Body of pancreas (tissue), 4 donors: ENCODE data around the gene SEC31A. TPM values are rescaled to one million over a fixed set of nuclear protein-coding genes. Genes with fewer than 3 reads are reported as not detected.
"Not testable (repeated sequence)": the region's sequence is repeated elsewhere in the genome, so short reads cannot be mapped to it uniquely, and the experiment has no call there.

Experiments used
- ATAC-seq: fragments of 150-250 bp; one replicate; pipeline ENCODE4 v1.9.1; 2016
- DNase-seq, 4 donors: peaks; one replicate each; pipeline ENCODE4 v3.0.0-alpha.2; 2019
- H3K27ac ChIP-seq, 4 donors: fragments of 200-600 bp; sonication (generic); 1 replicate in 3 of 4; 2 replicates in 1 of 4; pipeline versions ENCODE4 v1.5.1 to v1.6.1; 2016 to 2019; ENCODE audit warnings: mild to moderate bottlenecking in 1 of 4, mixed read lengths in 1 of 4, moderate library complexity in 1 of 4
- H3K27me3 ChIP-seq, 2 donors: fragments of 200-600 bp; sonication (generic); one replicate each; pipeline ENCODE4 v1.6.0; 2016; ENCODE audit warnings: mild to moderate bottlenecking in 1 of 2
- H3K36me3 ChIP-seq, 2 donors: fragments of 200-600 bp; sonication (generic); replicated peaks in 1 of 2; 2 replicates each; pipeline ENCODE4 v1.5.1; 2016; ENCODE audit warnings: low read depth in 2 of 2; ENCODE audit not compliant: insufficient read depth in 1 of 2
- H3K4me1 ChIP-seq: fragments of 200-600 bp; sonication (generic); one replicate; pipeline ENCODE4 v1.6.0; 2016
- H3K4me3 ChIP-seq, 2 donors: fragments of 200-600 bp; sonication (generic); 1 replicate in 1 of 2; 2 replicates in 1 of 2; pipeline ENCODE4 v1.5.1; 2016 to 2019
- H3K9me3 ChIP-seq, 3 donors: fragments of 200-600 bp; sonication (generic); 1 replicate in 2 of 3; 2 replicates in 1 of 3; pipeline ENCODE4 v1.5.1; 2016
- POLR2A ChIP-seq, 3 donors: fragments of 450-650 bp; IDR thresholded peaks; one replicate each; pipeline ENCODE4 v1.6.1; 2016; ENCODE audit warnings: antibody characterized with exemption in 3 of 3, mild to moderate bottlenecking in 2 of 3
- WGBS, 2 donors: methylation state at CpG; one replicate each; pipeline ENCODE4 v1.1.5; 2017; 5-methylcytosine and 5-hydroxymethylcytosine counted together
- intact Hi-C: fragments of 100-400 bp; cut with DNase I; formaldehyde crosslinking; loops from one replicate; pipeline ENCODE4 v1.15.1; 2023
- total RNA-seq, 2 donors: library from RNA; depleted of rRNA; stranded (reverse); fragments of >200 nt; gene quantifications; one replicate each; pipeline ENCODE4 v1.1.0, GENCODE V29; 2016
- TF ChIP-seq, protein P1 (sequence below), 7 experiments: fragments of 450-650 bp in 4 of 7; fragments of 200-600 bp in 3 of 7; sonication (generic) in 3 of 7; IDR thresholded peaks; one replicate each; pipeline ENCODE4 v1.5.1; 2016 to 2019; ENCODE audit warnings: antibody characterized with exemption in 7 of 7

The SEC31A gene
- total RNA-seq, 2 donors from 2014 or later = 215 to 245 TPM

DNA sequence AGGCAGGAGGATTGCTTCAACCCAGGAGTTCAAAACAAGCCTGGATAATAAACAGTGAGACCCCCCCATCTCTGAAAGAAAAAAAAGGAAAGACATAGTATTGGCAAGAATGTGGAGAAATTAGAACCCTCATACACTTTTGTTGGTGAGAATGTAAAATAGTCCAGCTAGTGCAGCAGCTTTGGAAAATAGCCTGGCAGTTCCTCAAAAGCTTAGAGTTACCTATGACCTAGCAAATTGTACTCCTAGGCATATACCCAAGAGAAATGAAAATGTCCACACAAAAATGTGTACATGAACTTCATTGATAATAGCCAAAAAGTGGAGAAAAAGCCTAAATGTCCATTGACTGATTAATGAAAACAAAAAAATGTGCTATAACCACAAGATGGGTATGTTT is 30.8 kb upstream of the SEC31A start:
- TF ChIP-seq POLR2A (IDR thresholded peaks at IDR 0.05) = no peak
- TF ChIP-seq, protein P1, sequence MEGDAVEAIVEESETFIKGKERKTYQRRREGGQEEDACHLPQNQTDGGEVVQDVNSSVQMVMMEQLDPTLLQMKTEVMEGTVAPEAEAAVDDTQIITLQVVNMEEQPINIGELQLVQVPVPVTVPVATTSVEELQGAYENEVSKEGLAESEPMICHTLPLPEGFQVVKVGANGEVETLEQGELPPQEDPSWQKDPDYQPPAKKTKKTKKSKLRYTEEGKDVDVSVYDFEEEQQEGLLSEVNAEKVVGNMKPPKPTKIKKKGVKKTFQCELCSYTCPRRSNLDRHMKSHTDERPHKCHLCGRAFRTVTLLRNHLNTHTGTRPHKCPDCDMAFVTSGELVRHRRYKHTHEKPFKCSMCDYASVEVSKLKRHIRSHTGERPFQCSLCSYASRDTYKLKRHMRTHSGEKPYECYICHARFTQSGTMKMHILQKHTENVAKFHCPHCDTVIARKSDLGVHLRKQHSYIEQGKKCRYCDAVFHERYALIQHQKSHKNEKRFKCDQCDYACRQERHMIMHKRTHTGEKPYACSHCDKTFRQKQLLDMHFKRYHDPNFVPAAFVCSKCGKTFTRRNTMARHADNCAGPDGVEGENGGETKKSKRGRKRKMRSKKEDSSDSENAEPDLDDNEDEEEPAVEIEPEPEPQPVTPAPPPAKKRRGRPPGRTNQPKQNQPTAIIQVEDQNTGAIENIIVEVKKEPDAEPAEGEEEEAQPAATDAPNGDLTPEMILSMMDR (IDR thresholded peaks at IDR 0.05) = no peak
- intact Hi-C loops = no loop called here
- H3K27ac ChIP-seq = no peak overlapping the region
- no peak overlapping the region for H3K4me3 ChIP-seq
- H3K27me3 ChIP-seq = no peaks in the 10 kb centered on the region
- ATAC-seq = no peak
- DNase-seq = no peak
- no peaks in the 10 kb centered on the region for H3K9me3 ChIP-seq
- H3K36me3 ChIP-seq = no peaks in the 10 kb centered on the region
- H3K4me1 ChIP-seq = no peaks in the 10 kb centered on the region

DNA sequence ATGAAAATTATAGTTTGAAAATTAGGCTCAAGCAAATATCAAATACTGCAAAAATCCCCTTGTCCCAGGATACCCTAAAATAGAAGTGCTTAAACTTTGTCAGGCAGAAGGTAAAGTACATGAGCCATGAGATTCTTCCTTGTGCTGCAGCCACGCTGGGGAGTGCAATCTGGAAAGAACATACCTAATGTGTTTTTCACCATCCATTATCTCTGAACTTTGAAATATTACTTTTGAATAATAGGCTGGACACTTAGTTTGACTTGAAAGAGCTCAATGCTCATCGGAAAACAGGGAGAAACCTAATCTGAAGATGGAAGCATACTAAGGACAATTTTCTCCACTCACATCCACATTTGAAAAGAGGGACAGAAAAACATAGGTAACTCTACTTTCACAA is 28.4 kb upstream of the SEC31A start:
- 72 to 75% methylated on average over 2 of the region's 2 CpGs for WGBS, 2 donors
- no peak for TF ChIP-seq POLR2A (IDR thresholded peaks at IDR 0.05)
- TF ChIP-seq, protein P1 (IDR thresholded peaks at IDR 0.05) = no peak
- DNase-seq = no peak
- Histone ChIP-seq H3K4me1 (no peaks in the 10 kb centered on the region), H3K27ac (no peak overlapping the region), H3K9me3 (no peaks in the 10 kb centered on the region), H3K27me3 (no peaks in the 10 kb centered on the region), H3K4me3 (no peak overlapping the region), H3K36me3 (no peaks in the 10 kb centered on the region)
- intact Hi-C loops = no loop called here
- ATAC-seq = no peak

DNA sequence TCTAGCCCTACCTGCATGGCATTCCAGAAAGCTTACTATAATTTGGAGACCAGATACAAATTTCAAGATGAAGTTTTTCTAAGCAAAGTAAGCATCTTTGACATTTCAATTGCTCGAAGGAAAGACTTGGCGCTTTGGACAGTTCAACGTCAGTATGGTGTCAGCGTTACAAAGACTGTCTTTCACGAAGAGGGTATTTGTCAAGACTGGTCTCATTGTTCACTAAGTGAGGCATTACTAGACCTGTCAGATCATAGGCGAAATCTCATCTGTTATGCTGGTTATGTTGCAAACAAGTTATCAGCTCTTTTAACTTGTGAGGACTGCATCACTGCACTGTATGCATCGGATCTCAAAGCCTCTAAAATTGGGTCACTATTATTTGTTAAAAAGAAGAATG is 27.1 kb upstream of the SEC31A start:
- intact Hi-C loops = no loop called here
- no peak for ATAC-seq

DNA sequence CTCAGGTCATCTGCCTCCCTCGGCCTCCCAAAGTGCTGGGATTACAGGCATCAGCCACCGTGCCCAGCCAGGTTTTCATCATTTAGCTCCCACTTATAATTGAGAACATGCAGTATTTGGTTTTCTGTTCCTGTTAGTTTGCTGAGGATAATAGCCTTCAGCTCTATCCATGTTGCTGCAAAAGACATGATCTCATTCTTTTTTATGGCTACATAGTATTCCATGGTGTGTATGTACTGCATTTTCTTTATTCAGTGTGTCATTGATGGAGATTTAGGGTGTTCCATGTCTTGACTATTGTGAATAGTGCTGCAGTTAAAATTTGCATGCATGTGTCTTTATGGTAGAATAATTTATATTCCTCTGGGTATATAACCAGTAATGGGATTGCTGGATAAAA is 23.0 kb upstream of the SEC31A start:
- H3K4me1 ChIP-seq, ATAC-seq, H3K9me3 ChIP-seq, H3K27ac ChIP-seq, DNase-seq, H3K4me3 ChIP-seq, H3K27me3 ChIP-seq, intact Hi-C loops, H3K36me3 ChIP-seq: not testable (repeated sequence)
- WGBS, 2 donors = 96 to 100% methylated on average over 2 of the region's 2 CpGs

More for the DNA sequence above, 27.1 kb upstream of the SEC31A start:
- Histone ChIP-seq H3K36me3 (no peaks in the 10 kb centered on the region), H3K27me3 (no peaks in the 10 kb centered on the region), H3K9me3 (no peaks in the 10 kb centered on the region), H3K27ac (no peak overlapping the region), H3K4me1 (no peaks in the 10 kb centered on the region), H3K4me3 (no peak overlapping the region)
- no peak for TF ChIP-seq POLR2A (IDR thresholded peaks at IDR 0.05)
- TF ChIP-seq, protein P1 (IDR thresholded peaks at IDR 0.05) = no peak
- 88 to 89% methylated on average over 7 of the region's 7 CpGs for WGBS, 2 donors
- DNase-seq = no peak

DNA sequence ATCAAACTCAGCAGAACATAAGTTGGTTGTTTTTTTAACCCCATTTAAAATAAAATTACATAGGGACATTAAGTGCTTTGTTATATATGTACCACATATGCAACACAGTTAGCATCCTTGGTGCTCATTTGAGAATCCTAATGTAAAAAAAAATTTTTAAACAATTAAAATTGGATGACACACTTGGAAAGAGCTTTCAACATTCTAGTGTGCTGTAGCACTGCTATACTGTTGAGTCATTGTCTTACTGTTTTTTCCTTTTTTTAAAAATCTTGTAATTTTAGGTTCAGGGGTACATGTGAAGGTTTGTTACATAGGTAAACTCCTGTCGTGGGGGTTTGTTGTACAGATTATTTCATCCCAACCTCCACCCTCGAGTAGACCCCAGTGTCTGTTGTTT is 22.4 kb upstream of the SEC31A start:
- 41 to 44% methylated on average over 2 of the region's 2 CpGs for WGBS, 2 donors
- Histone ChIP-seq H3K4me1 (no peaks in the 10 kb centered on the region), H3K27me3 (no peaks in the 10 kb centered on the region), H3K9me3 (no peaks in the 10 kb centered on the region), H3K36me3 (no peaks in the 10 kb centered on the region), H3K27ac (no peak overlapping the region), H3K4me3 (no peak overlapping the region)
- TF ChIP-seq POLR2A (IDR thresholded peaks at IDR 0.05) = no peak
- TF ChIP-seq, protein P1 (IDR thresholded peaks at IDR 0.05) = no peak
- intact Hi-C loops = no loop called here
- DNase-seq (no peak), ATAC-seq (no peak)
